RPMI7951 (cell line): ENCODE measurements around the gene KLC4. TPM values are rescaled to one million over a fixed set of nuclear protein-coding genes. Genes with fewer than 3 reads are reported as not detected.
"Not testable (repeated sequence)": the region's sequence is repeated elsewhere in the genome, so short reads cannot be mapped to it uniquely, and the experiment has no call there.

Experiments
- DNase-seq: peaks from one replicate; pipeline ENCODE4 v3.0.0-alpha.2; 2012; ENCODE audit warnings: low read depth
- total RNA-seq: library from RNA; depleted of rRNA; stranded (reverse); fragments of >200 nt; shearing (Covaris generic); gene quantifications from 2 replicates; pipeline ENCODE4 v1.2.3, GENCODE V29; 2014

The KLC4 gene
- total RNA-seq, 1 experiment from 2014 or later = 9.4 TPM

DNA sequence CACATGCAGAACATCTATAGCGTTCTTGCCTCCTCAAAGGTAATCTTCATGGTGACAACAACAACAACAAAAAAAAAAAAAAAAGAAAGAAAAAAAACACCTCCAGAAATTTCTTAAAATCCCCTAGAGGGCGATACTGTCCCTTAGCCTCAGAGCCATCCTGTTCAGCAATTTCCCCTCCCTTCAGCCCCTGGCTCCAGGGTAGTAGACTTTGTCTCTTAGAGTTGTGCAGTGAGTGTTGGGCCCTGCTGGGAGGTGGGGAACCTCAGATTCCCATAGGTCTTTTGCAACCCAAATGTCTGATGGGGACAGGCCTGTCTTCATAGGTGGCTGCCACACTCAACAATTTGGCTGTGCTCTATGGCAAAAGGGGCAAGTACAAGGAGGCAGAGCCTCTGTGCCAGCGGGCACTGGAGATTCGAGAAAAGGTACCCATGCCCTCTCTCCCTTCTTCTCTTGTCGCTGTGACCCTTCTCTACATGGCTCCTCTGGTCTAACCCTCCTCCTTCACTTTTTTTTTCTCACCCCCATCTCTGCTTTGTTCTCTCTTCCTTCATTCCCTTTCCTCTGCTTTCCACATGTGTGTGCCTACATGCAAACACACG, 10.7 kb downstream of the KLC4 start:
- peak; percentile 65 for DNase-seq

DNA sequence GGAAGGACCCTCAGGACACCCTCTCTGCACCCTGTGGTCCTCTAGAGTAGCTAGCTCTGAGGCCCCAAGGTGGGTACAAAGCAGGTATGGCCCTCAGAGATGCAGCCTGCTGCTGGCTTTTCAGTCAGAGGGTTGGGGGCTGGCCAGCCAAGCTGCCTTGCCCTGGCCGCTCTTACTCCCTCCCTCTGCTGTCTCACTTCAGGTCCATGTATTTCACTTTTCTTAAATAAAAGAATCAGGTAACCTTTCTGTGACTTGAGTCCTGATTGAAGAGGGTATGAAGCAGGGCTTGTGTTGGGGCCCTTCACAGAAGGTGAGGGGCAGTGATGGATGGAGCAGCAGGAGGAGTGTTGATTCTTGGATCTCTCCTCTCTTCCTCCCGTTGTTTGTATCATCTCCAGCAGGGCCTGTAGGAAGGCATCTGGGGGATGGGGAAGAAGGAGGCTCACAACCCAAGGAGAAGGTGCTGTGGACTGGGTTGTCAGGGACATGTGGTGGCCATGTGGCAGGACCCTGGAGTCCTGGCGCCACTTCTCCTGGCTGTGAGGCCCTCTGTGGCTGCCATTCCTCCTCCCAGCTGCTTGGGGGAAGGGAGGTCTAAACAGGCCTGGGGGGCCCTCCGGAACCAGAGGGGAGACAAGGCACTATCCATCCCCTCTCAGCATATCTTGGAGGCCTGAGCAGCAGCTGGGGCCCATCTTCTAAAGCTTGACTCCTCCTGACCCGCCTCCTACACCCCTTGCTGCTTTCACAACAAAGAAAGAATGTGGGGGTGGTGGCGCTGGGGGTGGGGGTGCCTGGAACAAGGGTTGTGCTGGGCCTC, 15.6 kb downstream of the KLC4 start:
- peak; percentile 59 for DNase-seq

DNA sequence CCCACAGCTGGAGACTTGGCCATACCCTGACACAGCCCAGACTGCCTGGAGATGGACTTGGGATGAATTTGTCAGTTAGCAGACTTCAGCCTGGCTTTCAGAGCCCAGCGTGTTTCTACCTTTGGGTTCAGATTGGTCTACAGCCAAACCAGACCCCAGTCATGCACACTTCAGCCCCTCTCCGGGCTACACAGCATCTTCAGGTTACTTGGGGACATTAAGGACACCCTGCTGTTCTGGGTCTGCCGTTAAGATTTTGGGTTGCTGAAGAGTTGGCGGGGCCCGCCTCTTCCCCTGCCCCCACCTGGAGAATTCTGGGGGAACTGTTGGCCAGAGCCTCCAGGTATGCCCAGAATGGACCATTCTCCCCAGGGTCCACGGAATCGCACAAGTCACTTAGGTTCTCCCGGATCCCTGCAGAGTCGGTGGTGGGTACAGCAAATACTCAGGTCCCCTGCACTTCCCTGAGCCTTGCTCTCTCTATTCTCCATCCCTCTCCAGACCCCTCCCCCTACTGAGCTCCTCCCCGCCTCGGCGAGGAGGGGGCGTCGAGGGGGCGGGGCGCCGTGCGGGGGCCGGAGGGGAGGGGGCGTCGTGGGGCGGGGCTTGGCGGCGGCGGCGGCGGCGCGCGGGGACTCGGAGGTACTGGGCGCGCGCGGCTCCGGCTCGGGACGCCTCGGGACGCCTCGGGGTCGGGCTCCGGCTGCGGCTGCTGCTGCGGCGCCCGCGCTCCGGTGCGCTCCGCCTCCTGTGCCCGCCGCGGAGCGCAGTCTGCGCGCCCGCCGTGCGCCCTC, 16.4 kb downstream of the KLC4 start, which contains the start of gene PTK7:
TSS of gene PTK7 (plus strand) at position 645 of the 794 bp plus-strand sequence. CDS start 175 bp downstream, outside the sequence.
- peak; percentile 53 for DNase-seq

DNA sequence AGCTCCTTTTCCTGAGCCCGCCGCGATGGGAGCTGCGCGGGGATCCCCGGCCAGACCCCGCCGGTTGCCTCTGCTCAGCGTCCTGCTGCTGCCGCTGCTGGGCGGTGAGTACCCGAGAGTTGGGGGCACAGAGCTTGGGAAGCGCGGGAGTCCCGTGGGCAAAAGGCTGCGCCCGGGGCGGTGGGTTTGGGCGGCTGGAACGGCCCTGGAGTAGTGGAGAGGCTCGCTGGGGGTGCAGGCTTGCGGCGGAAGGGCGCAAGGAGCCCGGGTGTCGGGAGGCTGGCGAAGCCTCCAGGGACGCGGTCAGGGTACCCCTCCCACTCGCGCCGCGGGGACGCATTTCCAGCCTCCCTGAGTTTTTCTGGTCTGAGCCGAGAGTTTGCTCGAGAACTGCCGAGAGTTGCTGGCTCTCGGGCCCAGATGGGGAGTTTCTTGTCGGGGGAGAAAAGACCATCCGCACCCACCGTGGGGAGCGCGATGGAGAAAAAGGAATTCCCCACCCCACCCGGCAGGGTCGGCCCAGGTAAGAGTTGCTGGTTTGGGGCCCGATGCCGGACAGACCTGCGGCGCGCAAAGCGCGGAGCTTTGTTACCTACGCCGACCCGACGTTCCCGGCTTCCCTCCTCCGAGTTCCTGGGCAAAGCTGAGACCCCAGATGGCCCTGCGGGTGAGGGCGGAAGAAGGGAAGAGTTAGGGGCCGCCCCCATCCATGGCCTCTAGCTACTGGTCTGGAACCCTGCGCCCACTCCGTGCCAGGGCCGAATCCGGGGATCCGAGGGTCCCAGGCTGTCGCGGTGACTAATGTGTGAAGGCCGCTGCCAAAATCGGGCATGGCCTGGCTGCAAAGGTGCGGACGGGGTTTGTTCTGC, 17.3 kb downstream of the KLC4 start:
- peak; percentile 44 for DNase-seq

DNA sequence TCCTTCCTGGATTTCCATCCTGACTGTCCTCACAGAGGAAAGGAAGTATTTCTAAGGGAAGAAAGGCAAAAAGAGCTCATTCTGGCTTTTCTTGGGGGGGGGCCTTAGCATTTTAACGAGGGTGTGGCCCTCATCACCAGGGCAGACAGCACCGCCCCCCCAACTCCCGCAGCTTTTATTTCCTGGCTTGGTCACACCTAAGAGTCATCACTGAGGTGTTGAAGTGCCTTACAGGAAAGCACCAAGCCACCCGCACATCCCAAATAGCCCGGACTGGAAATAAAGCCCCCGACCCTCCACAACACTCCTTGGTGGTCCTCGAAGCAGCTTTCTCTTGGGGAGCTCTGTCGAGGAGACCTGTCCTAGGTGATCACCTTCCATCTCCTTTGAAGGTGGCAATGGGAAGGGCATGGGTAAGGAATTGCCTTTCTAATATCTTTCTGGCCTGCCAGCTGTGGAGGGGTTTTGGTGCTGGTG, 17.9 kb downstream of the KLC4 start:
- no peak for DNase-seq

DNA sequence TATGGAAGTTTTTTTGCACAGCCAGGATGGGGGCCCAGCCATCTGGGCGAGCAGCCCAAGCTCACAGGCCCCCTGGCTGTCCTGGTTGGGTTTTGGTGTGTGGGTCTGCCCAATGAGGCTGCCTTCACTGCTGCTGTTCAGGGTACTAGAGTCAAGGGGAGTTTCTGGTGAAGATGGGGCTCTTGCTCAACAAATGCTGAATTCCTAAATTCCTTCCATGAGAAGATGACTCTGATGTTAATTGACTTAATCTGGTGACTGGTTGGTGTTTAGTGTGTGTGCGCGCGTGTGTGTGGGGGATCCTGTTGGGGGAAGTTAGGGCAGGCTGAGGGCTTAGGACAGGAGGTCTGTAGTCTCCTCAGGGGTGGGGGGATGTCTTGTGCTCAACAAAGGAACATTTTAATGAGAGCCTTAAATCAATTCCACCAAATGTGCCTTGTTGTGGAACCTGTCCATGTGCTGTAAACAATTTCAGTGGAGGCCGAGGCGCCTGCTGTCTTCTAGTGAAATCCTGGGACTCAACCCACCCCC, 18.6 kb downstream of the KLC4 start:
- DNase-seq = peak; percentile 51

DNA sequence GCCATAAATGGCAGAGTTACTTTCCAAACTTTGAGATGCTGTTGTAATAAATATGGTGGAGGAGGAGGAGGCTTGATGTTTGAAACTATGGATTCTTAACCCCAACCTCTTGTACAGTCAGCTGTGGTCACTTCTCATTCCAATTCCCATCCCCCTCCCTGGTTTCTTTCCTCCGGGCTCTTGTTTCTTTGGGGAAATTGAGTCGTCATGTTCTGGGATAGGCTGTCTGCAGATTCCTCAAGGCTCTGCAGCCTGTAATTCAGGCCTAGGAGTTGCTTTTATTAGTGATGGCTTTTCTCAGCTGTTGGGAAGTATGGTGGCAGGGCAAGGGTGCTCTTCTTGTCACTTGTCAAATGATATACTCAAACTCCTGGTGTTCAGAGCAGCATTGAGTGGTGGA, 19.3 kb downstream of the KLC4 start:
- DNase-seq = peak; percentile 68

DNA sequence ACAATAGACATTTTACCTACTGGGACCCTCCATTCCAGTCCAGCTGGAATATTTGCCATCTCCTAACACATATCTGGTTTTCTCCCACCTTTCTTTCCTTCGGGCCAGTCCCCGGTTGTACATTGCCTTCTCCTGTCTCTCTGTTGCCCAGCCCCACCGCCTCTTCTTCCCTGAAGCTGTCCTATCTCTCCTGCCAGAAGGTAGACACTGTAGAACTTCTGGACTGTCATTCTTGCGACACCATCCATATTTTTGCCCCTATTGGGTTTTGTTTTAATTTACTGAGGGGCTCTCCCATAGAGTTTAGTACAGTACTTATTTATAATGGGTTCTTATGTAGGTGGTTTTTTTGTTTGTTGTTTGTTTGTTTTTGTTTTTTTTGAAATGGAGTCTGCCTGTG, 21.6 kb downstream of the KLC4 start:
- DNase-seq = no peak

DNA sequence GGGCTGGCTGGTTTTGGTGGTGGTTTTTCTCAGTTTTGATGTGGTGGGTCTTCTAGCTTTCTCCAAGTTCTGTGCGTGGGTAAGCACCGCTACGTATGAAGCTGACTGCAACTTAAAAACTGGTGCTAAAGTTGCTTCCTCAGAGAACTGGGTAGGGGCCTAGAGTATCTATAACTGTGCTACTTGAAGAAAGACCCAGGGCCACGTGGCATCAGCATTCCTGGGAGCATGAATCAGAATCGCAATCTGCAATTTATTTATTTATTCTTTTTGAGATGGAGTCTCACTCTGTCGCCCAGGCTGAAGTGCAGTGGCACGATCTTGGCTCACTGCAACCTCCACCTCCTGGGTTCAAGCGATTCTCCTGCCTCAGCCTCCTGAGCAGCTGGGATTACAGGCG, 22.5 kb downstream of the KLC4 start:
- DNase-seq = not testable (repeated sequence)

DNA sequence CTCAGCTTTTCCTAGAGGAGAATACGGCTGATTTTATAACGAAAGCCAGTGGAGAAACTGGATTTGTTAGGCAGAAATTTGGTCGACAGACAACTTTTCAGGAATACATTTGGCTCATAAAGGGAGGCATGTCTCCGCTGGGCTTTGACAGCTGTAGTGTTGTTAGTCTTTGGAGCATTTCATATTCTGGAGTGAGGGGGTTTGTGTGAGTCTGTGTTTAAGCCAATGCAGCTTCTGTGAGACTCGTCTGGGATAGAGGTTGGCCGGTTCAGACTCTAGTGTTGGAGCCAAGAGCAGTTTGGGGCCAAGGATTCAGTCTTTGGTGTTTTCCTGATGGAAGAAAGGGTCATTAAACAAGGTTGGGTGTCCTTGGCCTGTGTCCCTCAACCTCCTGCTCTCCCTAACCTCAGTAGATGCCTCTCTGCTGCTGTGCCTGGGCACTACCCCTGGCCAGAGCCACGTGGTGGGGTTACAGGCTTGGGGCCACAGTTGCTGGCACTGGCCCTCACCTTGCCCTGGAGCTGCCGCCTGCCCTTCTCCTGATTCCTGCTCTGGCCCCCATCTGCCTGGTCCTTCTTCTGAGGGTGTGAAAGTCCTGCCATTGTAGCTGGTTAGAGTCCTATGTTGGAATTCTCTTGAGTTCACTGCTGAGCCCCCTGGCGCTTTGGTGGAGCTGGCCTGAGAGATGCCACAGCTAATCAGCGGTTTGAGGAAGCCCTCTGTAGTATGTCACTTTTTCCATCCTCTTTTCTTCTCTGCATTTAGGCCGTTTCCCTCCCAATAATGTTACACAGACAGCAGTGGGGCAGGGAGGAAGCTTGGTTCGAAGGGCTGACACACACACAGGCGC, 23.6 kb downstream of the KLC4 start:
- no peak for DNase-seq

DNA sequence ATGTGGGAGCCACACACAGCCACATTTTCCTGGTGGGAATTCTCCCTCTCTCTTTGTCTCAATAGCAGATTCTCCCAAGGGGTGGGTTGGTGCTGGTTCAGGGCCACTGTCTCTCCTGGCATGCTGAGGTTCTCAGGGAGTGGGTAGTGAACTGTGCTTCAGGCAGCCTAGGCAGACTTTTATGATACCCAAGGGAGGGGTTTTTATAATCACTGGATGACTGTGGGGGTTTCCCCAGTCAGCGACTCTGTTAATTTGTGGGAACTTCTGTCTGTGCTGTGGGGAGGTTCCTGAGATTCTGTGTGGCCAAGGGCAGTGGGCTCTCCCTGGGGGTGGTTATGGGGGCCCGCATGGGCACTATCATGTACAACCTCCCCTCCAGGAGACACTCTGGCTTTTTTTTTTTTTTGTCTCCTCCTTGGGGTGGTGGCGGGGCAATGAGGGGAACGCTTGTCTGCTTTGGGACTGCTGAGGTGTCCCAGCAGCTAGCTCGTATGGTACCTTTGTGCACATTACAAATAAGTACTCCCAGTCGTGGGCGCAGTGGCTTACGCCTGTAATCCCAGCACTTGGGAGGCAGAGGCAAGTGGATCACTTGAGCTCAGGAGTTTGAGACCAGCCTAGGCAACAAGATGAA, 26.7 kb downstream of the KLC4 start:
- no peak for DNase-seq

DNA sequence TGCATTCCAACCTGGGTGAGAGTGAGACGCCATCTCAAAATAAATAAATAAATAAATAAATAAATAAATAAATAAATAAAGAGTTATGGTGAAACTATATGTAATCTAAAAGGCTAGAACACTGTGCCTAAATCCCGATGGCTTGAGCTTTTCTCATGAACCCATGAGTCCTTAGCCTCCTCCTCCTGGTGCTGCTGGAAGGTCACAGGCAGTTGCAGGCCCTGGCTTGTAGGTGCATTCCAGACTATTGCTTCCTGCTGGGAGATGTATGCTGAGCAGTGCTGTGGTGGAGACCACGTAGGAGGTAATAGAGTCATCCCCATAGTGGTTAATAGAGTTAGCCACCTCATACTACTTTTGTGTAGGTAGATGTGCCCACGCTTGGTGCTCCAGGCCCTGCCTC, 29.2 kb downstream of the KLC4 start:
- no peak for DNase-seq

DNA sequence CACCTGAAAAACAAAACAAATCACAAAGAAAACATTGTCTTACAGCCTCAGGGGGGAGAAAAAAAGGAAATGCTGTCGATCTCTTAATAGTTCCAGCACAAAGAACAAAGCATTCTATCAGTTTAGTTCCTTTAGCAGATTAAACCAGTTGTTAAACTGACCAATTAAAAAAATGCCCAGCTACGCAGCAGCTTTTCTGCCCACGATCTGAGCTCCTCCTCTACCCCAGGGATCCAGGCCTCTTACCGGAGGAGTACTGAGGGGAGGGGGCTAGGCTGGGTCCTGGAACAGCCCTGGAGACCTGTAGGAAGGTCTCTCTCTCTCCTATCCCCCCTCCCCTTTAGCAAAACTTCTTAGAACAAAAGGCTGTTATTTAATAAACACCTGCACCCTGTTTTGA, 30.0 kb downstream of the KLC4 start:
- no peak for DNase-seq

DNA sequence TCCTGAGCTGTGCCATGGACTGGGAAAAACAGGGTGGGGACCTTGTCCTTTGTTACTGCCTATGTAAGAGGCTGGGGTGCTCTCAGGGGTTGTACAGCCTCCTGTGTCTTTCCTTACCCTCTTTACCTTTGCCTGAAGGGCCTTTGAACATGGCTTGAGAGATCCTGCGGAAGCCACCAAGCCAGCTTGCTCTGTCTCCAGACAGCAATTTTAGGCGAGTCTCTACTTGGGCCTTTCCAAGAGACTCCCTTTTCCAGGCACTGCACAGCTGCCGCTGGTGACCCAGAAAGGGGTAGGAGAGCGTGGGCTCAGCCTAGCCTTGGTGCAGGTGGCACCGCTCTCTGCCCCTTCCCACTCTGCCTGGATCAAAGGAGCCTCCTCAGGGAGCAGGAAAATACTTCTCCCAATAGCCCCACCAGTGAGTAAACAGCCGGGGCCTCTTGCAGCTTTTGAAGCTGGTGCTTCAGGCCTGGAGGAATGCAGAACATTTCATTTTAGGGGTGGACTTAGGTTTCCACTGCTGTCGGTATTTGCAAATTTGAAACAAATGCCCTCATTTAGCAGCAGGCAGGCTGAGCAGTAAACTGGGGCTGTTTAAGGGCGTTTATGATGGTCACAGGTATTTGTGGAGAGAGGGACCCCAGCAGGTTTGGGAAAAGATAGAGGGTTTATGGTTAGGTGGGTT, 30.6 kb downstream of the KLC4 start:
- DNase-seq = no peak

DNA sequence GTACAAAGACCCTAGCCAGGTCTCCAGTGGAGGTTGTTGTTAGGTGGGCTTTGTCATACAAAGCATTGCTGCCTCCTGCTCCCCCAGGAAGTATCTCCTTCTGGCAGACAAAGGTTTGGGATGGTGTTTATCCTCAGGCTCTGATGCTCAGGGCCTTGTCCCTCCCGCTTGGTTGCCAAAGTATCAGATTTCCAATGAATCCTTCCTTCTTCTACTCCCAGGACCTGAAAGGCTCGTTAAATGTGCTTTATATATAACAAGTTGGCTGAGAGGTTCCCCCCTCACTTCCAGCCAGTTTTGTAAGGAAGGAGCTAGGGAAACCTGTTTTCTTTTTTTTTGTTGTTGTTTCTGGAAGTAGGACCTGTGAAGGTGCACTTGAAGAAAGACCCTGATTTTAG, 31.1 kb downstream of the KLC4 start:
- DNase-seq = peak; percentile 24

DNA sequence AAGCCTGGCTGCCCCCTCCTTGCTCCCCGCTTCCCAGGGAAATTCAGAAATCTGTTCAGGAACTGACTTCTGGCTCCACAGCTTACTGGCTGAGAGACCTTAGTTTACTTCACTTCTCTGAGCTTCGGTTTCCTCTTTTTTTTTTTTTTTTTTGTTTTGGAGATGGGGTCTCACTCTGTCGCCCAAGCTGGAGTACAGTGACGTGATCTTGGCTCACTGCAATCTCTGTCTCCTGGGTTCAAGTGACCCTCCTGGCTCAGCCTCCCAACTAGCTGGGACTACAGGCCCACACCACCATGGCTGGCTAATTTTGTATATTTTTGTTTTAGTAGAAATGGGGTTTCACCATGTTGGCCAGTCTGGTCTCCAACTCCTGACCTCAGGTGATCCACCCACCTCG, 31.6 kb downstream of the KLC4 start:
- DNase-seq = no peak

DNA sequence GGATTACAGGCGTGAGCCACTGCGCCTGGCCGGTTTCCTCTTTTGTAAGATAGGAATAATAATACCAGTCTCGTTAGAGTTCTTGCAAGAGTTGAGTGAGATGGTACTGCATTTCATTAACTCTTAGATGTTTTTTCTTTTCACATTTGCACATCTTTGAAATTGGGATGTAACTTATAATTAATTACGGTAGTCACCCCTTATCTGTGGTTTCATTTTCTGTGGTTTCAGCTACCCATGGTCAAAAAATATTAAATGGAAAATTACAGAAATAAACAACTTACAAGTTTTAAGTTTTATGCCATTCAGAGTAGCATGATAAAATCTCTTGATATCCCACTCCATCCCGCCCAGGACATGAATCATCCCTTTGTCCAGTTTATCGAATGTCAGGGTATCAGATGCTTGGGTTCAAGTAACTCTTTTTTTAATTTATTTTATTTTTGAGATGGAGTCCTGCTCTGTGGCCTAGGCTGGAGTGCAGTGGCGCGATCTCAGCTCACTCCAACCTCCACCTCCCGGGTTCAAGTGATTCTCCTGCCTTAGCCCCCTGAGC, 32.1 kb downstream of the KLC4 start:
- no peak for DNase-seq

DNA sequence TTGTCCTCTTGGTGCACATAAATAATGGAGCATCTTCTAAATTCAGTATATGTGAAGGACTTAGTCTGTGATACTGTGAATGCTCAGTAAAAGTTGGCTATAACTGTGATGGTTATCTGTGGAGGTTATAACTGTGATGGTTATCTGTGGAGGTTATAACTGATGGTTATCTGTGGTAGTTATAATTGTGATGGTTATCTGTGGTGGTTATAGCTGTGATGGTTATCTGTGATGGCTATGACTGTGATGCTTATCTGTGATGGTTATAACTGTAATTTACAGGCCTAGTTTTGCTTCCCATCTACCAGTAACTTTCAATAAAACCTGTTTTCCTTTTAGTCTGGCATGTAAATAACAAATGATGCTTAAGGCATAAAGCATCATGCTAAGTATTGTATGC, 33.2 kb downstream of the KLC4 start:
- peak; percentile 51 for DNase-seq
